ENCODE measurements around the gene CNPY2. TPM values are rescaled to one million over a fixed set of nuclear protein-coding genes. Genes with fewer than 3 reads are reported as not detected.

Gene CNPY2
- total RNA-seq, 4 donors from 2014 or later = 37.2 to 66.6 (median 55.3) TPM

DNA sequence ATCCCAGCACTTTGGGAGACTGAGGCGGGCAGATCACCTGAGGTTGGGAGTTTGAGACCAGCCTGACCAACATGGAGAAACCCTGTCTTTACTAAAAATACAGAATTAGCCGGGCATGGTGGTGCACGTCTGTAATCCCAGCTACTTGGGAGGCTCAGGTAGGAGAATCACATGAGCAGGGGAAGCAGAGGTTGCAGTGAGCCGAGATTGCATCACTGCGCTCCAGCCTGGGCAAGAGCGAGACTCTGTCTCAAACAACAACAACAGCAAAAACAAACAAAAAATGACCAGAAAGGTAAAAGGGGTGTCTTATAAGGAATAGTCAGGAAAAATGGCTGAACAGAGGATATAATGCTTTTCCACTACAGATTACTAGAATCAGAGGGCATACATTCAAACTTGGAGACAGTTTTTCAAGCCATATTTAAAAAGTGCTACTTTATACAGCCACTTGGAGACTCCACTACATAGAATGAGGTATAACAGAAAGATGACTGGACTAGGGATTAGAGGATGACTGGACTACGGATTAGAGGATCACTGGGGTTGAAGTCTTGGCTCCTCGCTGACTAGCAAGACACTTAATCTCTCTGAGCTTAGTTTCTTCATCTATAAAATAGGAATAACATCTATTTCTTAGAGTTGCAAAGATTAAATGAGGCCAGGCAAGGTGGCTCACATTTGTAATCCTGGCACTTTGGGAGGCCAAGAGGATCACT lies 10.8 kb downstream of the CNPY2 start:
- no peak overlapping the region for H3K27ac ChIP-seq
- no peak overlapping the region for H3K4me3 ChIP-seq
- H3K36me3 ChIP-seq = peaks cover 0 to 56% (median 11%) of the 10 kb centered on the region in 3 donors
- TF ChIP-seq POLR2A (IDR thresholded peaks at IDR 0.05) = no peak
- TF ChIP-seq, protein P1, sequence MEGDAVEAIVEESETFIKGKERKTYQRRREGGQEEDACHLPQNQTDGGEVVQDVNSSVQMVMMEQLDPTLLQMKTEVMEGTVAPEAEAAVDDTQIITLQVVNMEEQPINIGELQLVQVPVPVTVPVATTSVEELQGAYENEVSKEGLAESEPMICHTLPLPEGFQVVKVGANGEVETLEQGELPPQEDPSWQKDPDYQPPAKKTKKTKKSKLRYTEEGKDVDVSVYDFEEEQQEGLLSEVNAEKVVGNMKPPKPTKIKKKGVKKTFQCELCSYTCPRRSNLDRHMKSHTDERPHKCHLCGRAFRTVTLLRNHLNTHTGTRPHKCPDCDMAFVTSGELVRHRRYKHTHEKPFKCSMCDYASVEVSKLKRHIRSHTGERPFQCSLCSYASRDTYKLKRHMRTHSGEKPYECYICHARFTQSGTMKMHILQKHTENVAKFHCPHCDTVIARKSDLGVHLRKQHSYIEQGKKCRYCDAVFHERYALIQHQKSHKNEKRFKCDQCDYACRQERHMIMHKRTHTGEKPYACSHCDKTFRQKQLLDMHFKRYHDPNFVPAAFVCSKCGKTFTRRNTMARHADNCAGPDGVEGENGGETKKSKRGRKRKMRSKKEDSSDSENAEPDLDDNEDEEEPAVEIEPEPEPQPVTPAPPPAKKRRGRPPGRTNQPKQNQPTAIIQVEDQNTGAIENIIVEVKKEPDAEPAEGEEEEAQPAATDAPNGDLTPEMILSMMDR (IDR thresholded peaks at IDR 0.05) = no peak
- intact Hi-C loops (cut with DNase I) = no loop called here
- no peak for DNase-seq
- no peaks in the 10 kb centered on the region for H3K27me3 ChIP-seq
- peaks cover 7 to 20% (median 10%) of the 10 kb centered on the region in 3 donors for H3K4me1 ChIP-seq
- WGBS, 2 donors = 84 to 88% methylated on average over 7 to 8 of the region's 8 CpGs
- H3K9me3 ChIP-seq = no peaks in the 10 kb centered on the region

DNA sequence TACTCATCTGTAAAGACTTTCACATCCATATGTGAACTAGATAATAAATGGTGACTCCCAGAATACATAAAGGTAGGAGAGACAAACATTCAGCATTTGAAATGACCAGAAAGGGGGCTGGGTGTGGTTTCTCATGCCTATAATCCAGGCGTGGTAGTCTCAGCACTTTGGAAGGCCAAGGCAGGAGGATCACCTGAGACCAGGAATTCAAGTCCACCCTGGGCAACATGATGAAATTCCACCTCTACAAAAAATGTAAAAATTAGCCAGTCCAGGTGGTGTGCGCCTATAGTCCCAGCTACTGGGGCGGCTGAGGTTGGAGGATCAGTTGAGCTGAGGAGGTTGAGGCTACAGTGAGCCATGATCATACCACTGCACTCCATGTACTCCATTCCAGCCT lies 11.5 kb downstream of the CNPY2 start:
- intact Hi-C loops (cut with DNase I) = no loop called here
- no peak for DNase-seq
- H3K4me3 ChIP-seq = no peak overlapping the region
- H3K27me3 ChIP-seq = no peaks in the 10 kb centered on the region
- no peak overlapping the region for H3K27ac ChIP-seq
- no peaks in the 10 kb centered on the region for H3K9me3 ChIP-seq
- WGBS, 2 donors = 78 to 98% methylated on average over 2 to 3 of the region's 3 CpGs
- peaks cover 7 to 23% (median 14%) of the 10 kb centered on the region in 3 donors for H3K4me1 ChIP-seq
- TF ChIP-seq POLR2A (IDR thresholded peaks at IDR 0.05) = no peak
- TF ChIP-seq, protein P1 (IDR thresholded peaks at IDR 0.05) = no peak
- H3K36me3 ChIP-seq = peaks cover 0 to 48% (median 11%) of the 10 kb centered on the region in 3 donors

DNA sequence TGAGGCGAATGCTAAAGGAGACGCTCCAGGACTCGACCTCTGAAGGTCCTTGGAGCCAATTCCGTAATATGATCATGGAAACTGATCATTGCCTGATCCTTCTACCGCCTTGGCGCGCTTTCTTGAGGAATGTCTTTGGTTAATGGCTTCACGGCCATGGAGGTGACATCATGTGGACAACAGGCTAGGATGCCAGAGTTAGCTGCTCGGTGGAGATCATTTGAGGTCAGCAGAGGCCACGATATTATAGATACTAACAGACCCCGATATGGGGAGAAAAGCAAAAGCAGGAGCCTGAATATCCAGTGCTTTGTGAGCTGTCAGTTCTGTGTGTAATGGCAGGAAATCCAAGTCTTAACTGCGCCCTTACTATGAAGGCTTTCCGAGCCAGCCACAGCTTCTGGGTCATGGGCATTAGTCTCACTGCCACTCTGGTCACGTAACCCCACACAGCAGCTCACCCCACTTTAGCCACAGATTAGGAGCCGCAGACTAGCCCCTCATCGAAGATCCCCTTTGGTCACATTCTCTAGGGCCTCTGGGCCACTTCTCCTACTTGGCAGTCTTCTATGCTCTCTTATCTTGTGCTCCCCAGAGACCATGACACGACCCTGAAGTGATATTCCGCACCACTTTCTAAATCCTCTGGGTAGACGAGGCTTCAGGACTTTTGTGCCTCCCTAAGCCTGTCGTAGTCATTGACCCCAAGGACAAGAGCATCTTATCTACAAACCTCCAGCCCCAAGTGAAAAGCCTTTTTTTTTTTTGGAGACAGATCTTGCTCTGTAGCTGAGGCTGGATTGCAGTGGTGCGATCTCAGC lies 14.9 kb downstream of the CNPY2 start:
- H3K4me1 ChIP-seq = peaks cover 25 to 57% (median 33%) of the 10 kb centered on the region in 3 donors
- peak overlapping the region; percentile 73 to 95 (median 88) for H3K4me3 ChIP-seq
- intact Hi-C loops (cut with DNase I) = no loop called here
- peak overlapping the region; percentile 92 to 98 (median 96) for H3K27ac ChIP-seq
- H3K27me3 ChIP-seq = no peaks in the 10 kb centered on the region
- DNase-seq = no peak
- TF ChIP-seq, protein P1 (IDR thresholded peaks at IDR 0.05) = no peak
- TF ChIP-seq POLR2A (IDR thresholded peaks at IDR 0.05) = no peak
- H3K36me3 ChIP-seq = peaks cover 0 to 25% (median 4%) of the 10 kb centered on the region in 3 donors
- WGBS, 2 donors = 36 to 53% methylated on average over 16 to 21 of the region's 21 CpGs
- H3K9me3 ChIP-seq = no peaks in the 10 kb centered on the region

DNA sequence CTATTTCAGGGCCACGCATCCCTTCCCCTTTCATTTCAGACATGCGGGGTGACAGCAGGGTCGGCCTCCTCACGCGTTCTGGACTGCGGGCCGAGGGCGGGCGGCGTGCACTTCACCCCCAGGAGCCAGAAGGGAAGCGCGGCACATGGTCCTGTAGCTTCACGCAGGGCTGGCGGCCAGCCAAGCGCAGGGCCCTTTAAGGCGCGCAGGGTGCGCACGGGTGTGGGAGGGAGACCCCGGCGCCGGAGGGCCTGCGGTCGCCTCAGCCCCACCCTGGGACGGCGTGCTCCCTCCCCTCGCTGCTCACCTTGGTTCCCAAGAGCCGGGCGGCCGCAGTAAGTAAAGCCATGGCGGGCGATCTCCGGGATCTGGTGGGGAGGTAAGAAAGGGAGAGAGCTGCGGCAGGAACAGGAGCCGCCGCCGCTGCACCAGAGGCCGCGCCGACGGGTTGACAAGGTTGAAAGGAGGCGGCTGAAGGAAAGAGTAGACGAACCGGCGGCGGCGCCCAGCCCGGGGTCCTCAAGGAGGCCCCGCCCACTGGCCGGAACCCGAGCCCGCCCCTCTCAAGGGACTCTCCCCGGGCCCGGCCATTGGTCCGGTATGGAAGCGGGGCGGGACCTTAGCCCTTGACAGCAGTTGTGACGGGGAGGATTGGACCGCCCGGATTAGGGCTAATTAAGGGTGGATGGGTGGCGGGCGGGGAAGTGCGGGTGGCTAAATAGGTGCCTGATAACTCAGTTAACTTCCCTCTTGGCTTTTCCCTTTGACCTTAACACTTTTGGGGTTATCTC lies 15.7 kb downstream of the CNPY2 start, which contains the start of gene CS:
Gene CS (minus strand): TSS at position 478 of the 791 bp plus-strand sequence. CDS start 129 bp downstream, at position 349.
- 0% methylated on average over 22 to 28 of the region's 63 CpGs for WGBS, 2 donors
- intact Hi-C loops (cut with DNase I) = no loop called here

More for the DNA sequence above, 15.7 kb downstream of the CNPY2 start, which contains the start of gene CS:
- Histone ChIP-seq H3K36me3 (peaks cover 0 to 19% (median 4%) of the 10 kb centered on the region in 3 donors), H3K4me1 (peaks cover 25 to 64% (median 33%) of the 10 kb centered on the region in 3 donors), H3K9me3 (no peaks in the 10 kb centered on the region), H3K27me3 (no peaks in the 10 kb centered on the region), H3K4me3 (peak within 1 kb of the TSS; percentile 73 to 95 (median 88)), H3K27ac (peak within 1 kb of the TSS; percentile 92 to 98 (median 96))
- peak; percentile 97 for DNase-seq
- TF ChIP-seq POLR2A (IDR thresholded peaks at IDR 0.05) = peak in 3 of 4 donors; percentile 42 to 80 (median 69)
- TF ChIP-seq, protein P1 (IDR thresholded peaks at IDR 0.05) = peak in 2 of 6 experiments; percentile 8 to 11

Data from esophagus squamous epithelium (tissue), 5 donors.